ENCODE results near the gene PLEKHG1. TPM values are rescaled to one million over a fixed set of nuclear protein-coding genes. Genes with fewer than 3 reads are reported as not detected.
A peak's percentile ranks its signal among the peaks of the same experiment; 100 is the strongest.

Gene PLEKHG1
- total RNA-seq (10 to 100 TPM; 40.0 to 42.0 TPM), polyA plus RNA-seq (1 to 10 TPM; 7.7 to 8.8 TPM)
- long read RNA-seq, donor 1, partial matches to known transcripts, result 15 of 15 reads
- long read RNA-seq, donor 1, other reads (novel, unspliced or antisense), result 0 of 15 reads
- long read RNA-seq, donor 2, partial matches to known transcripts, result 0 of 1 reads
- long read RNA-seq, donor 2, other reads (novel, unspliced or antisense), result 0 of 1 reads
- long read RNA-seq, donor 3, result 0 reads
- long read RNA-seq, donor 4, result 0 reads
- long read RNA-seq, donor 5, result 0 reads

DNA sequence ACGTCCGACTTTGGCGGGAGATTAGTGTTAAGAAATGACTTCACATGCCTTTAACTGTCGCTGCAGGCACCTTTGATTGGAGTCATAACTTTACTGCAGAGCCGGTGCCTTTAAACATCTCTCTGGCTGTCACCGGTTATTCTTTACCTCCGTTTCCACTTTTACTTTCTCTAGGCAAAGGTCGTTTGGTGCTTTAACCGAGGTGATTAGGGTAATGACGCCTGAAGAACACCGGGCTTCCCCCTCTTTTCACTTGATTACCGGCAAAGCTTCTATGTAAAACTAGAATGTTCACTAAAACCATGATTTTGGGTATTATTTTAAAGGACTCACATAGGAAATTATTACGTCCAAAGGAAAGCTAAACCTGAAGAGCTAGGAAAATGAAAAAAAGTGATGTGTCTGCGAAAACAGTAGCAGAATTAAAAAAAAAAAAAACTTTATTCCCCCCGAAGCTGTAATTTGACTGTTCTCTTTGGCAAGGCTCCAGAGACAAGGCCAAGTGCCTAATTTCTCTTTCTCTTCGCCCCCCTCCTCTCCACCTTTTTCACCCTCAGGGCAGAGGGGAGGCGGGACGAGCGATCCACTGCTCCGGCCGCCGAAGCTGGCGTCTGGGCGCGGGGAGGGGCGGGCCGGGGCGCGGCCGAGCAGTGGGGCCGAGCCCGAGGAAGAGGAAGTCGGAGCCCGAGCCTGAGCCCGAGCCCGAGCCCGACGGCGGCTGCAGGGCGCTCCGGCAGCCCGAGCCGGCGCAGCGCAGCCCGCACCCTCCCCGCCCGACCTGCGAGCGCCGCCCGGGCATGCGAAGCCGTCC is at the start of gene PLEKHG1:
Gene PLEKHG1, plus strand, starts transcription at position 687 of the 811 bp plus-strand sequence. CDS start 133,797 bp downstream, outside the sequence.
- peak within 1 kb of the TSS; percentile 84 to 90 for H3K27ac ChIP-seq (ENCODE audit: low read depth in 1 of 2, low read length in 1 of 2)

GRCh38 chr6:150550244-150550643 is 49.4 kb upstream of the PLEKHG1 start:
- Histone ChIP-seq H3K27me3 (ENCODE audit: control insufficient read depth in 3 of 3, insufficient read depth in 3 of 3, low read length in 2 of 3) (no peaks in the 10 kb centered on the region), H3K27ac (ENCODE audit: low read depth in 1 of 2, low read length in 1 of 2) (no peak overlapping the region), H3K9me3 (ENCODE audit: control insufficient read depth in 4 of 4, insufficient read depth in 3 of 4, low read length in 3 of 4) (no peaks in the 10 kb centered on the region), H3K36me3 (ENCODE audit: control insufficient read depth in 4 of 4, insufficient read depth in 4 of 4, low read length in 4 of 4) (no peaks in the 10 kb centered on the region), H3K9ac (ENCODE audit: insufficient read depth in 1 of 2, low read length in 2 of 2) (no peak overlapping the region), H3K4me3 (no peak overlapping the region), H3K4me1 (ENCODE audit: control insufficient read depth in 5 of 5, insufficient read depth in 5 of 5, low read length in 5 of 5) (peaks cover 4 to 14% (median 12%) of the 10 kb centered on the region in 5 donors)
- ATAC-seq (ENCODE audit: insufficient read depth, low FRiP score) (no peak), DNase-seq (no peak)
- TF ChIP-seq CTCF (IDR thresholded peaks at IDR 0.05; ENCODE audit: control extremely low read depth, extremely low read depth), result no peak
- WGBS, 2 donors, result 91% methylated on average over 5 of the region's 5 CpGs

More for the DNA sequence above, at the start of gene PLEKHG1:
- DNase-seq, result peak; percentile 67 to 80 (median 78)
- H3K4me3 ChIP-seq, result peak within 1 kb of the TSS; percentile 58
- peak within 1 kb of the TSS; percentile 9 to 79 for H3K9ac ChIP-seq (ENCODE audit: insufficient read depth in 1 of 2, low read length in 2 of 2)
- WGBS, 2 donors, result 8 to 13% methylated on average over 29 to 54 of the region's 54 CpGs
- H3K36me3 ChIP-seq (ENCODE audit: control insufficient read depth in 4 of 4, insufficient read depth in 4 of 4, low read length in 4 of 4), result no peaks in the 10 kb centered on the region
- TF ChIP-seq CTCF (IDR thresholded peaks at IDR 0.05; ENCODE audit: control extremely low read depth, extremely low read depth), result no peak
- H3K4me1 ChIP-seq (ENCODE audit: control insufficient read depth in 5 of 5, insufficient read depth in 5 of 5, low read length in 5 of 5), result peaks cover 1 to 9% (median 5%) of the 10 kb centered on the region in 5 donors
- peaks cover 0 to 36% (median 32%) of the 10 kb centered on the region in 3 donors for H3K27me3 ChIP-seq (ENCODE audit: control insufficient read depth in 3 of 3, insufficient read depth in 3 of 3, low read length in 2 of 3)
- H3K9me3 ChIP-seq (ENCODE audit: control insufficient read depth in 4 of 4, insufficient read depth in 3 of 4, low read length in 3 of 4), result no peaks in the 10 kb centered on the region
- peak; percentile 89 for ATAC-seq (ENCODE audit: insufficient read depth, low FRiP score)

GRCh38 chr6:150557043-150557599 is 42.6 kb upstream of the PLEKHG1 start:
- WGBS, 2 donors, result 71 to 73% methylated on average over 5 of the region's 5 CpGs
- Histone ChIP-seq H3K27me3 (ENCODE audit: control insufficient read depth in 3 of 3, insufficient read depth in 3 of 3, low read length in 2 of 3) (no peaks in the 10 kb centered on the region), H3K36me3 (ENCODE audit: control insufficient read depth in 4 of 4, insufficient read depth in 4 of 4, low read length in 4 of 4) (no peaks in the 10 kb centered on the region), H3K4me3 (no peak overlapping the region), H3K9ac (ENCODE audit: insufficient read depth in 1 of 2, low read length in 2 of 2) (no peak overlapping the region), H3K27ac (ENCODE audit: low read depth in 1 of 2, low read length in 1 of 2) (no peak overlapping the region), H3K9me3 (ENCODE audit: control insufficient read depth in 4 of 4, insufficient read depth in 3 of 4, low read length in 3 of 4) (peaks cover 0 to 3% (median 0%) of the 10 kb centered on the region in 4 donors), H3K4me1 (ENCODE audit: control insufficient read depth in 5 of 5, insufficient read depth in 5 of 5, low read length in 5 of 5) (peaks cover 0 to 3% (median 0%) of the 10 kb centered on the region in 5 donors)
- no peak for ATAC-seq (ENCODE audit: insufficient read depth, low FRiP score)
- TF ChIP-seq CTCF (IDR thresholded peaks at IDR 0.05; ENCODE audit: control extremely low read depth, extremely low read depth), result no peak
- no peak for DNase-seq
